Left lung (tissue), 10 donors: ENCODE results near the gene C2orf76. TPM values are rescaled to one million over a fixed set of nuclear protein-coding genes. Genes with fewer than 3 reads are reported as not detected.
"Not testable (repeated sequence)": the region's sequence is repeated elsewhere in the genome, so short reads cannot be mapped to it uniquely, and the experiment has no call there.

Source experiments
- ATAC-seq: fragments of 200-7000 bp; cut with Tn5 transposase; one replicate; pipeline ENCODE4 v1.9.1; 2020; ENCODE audit warnings: moderate library complexity
- DNase-seq, 4 donors: peaks; one replicate each; pipeline ENCODE4 v3.0.0-alpha.2; 2013 to 2020
- H3K27ac ChIP-seq, 2 donors: fragments of 200-600 bp; sonication (generic) in 1 of 2; one replicate each; pipeline versions ENCODE4 v1.5.0 to v1.8.0; 2020 to 2021
- H3K27me3 ChIP-seq, 2 donors: fragments of 200-600 bp; sonication (generic) in 1 of 2; one replicate each; pipeline versions ENCODE4 v1.5.0 to v1.8.0; 2020 to 2021
- H3K36me3 ChIP-seq, 2 donors: fragments of 200-600 bp; sonication (generic) in 1 of 2; one replicate each; pipeline versions ENCODE4 v1.5.0 to v1.8.0; 2020 to 2021
- H3K4me1 ChIP-seq, 2 donors: fragments of 200-600 bp; one replicate each; pipeline ENCODE4 v1.8.0; 2021
- H3K4me3 ChIP-seq, 2 donors: fragments of 200-600 bp; sonication (generic) in 1 of 2; one replicate each; pipeline versions ENCODE4 v1.5.0 to v1.8.0; 2020 to 2021; ENCODE audit warnings: mild to moderate bottlenecking in 1 of 2
- H3K9me3 ChIP-seq, 2 donors: fragments of 200-600 bp; sonication (generic) in 1 of 2; one replicate each; pipeline versions ENCODE4 v1.5.0 to v1.8.0; 2020 to 2021
- CTCF ChIP-seq, 2 donors: fragments of 200-600 bp; sonication (generic) in 1 of 2; IDR thresholded peaks; one replicate each; pipeline versions ENCODE4 v1.5.0 to v1.8.0; 2021; ENCODE audit warnings: antibody characterized with exemption in 2 of 2
- intact Hi-C, 2 donors: fragments of 100-400 bp; cut with DNase I; formaldehyde crosslinking; loops; one replicate each; pipeline versions ENCODE4 v1.11.2 to v1.14.2; 2022
- polyA plus RNA-seq, 6 donors: library from polyadenylated mRNA; unstranded; fragments of 120-200 nt; gene quantifications; one replicate each; pipeline ENCODE4 v1.2.1, GENCODE V29; 2013; ENCODE audit not compliant: insufficient read length in 6 of 6
- total RNA-seq, 2 donors: library from RNA; stranded (reverse); fragmentation: NEBNext Ultra II Directional; extraction: Animal tissue kit (Norgen Biotek cat#: 25700); gene quantifications; one replicate each; pipeline ENCODE4 v1.2.1, GENCODE V29; 2021
- donor health status: DM: no; HTN: yes; CAD: no.
- donor health status: DM: no; HTN: no; CAD: no.

Gene C2orf76
- total and polyA plus RNA-seq, 8 donors: 11.0 to 17.1 (median 16.0) TPM

- peaks cover 0 to 21% of the 10 kb centered on the region in 2 donors for H3K36me3 ChIP-seq
- intact Hi-C loops: no loop called here
- no peak for TF ChIP-seq CTCF (IDR thresholded peaks at IDR 0.05)
- DNase-seq (no peak), ATAC-seq (no peak)
- no peak overlapping the region for H3K4me3 ChIP-seq
- no peaks in the 10 kb centered on the region for H3K27me3 ChIP-seq
- no peak overlapping the region for H3K27ac ChIP-seq
- H3K9me3 ChIP-seq: peaks cover 0 to 13% of the 10 kb centered on the region in 2 donors
- H3K4me1 ChIP-seq: no peaks in the 10 kb centered on the region
These were observed 11.3 kb upstream of the C2orf76 start for GRCh38 chr2:119377993-119378345.

- H3K27ac ChIP-seq: no peak overlapping the region
These were observed 10.8 kb upstream of the C2orf76 start for GRCh38 chr2:119377294-119377992.

DNA sequence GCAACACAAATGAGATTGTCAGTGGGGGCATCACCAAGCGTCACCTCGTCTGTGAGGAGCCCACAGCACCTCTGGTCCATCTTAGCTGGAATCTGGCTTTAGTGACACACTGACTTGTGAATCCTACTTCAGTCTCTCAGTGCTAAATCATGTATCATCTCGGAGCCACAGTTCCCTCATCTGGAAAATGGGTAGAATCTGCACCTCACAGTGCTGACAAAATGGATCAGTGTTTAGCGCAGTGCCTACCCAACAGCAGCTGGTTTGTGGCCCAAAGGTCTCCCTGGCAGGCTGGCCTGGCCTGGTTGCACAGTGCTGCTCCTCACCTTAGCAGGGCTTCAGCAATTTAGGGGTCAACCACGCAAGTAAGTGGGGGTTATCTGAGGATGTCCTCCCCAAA is 10.2 kb upstream of the C2orf76 start:
- intact Hi-C loops: no loop called here
- Histone ChIP-seq H3K36me3 (peaks cover 0 to 32% of the 10 kb centered on the region in 2 donors), H3K27ac (no peak overlapping the region), H3K4me3 (no peak overlapping the region), H3K9me3 (peaks cover 0 to 17% of the 10 kb centered on the region in 2 donors), H3K27me3 (no peaks in the 10 kb centered on the region), H3K4me1 (no peaks in the 10 kb centered on the region)
- no peak for TF ChIP-seq CTCF (IDR thresholded peaks at IDR 0.05)
- DNase-seq: no peak
- ATAC-seq: no peak

More at GRCh38 chr2:119377294-119377992, 10.8 kb upstream of the C2orf76 start:
- DNase-seq (no peak), ATAC-seq (no peak)
- no peaks in the 10 kb centered on the region for H3K27me3 ChIP-seq
- intact Hi-C loops: no loop called here
- H3K4me3 ChIP-seq: no peak overlapping the region
- peaks cover 0 to 17% of the 10 kb centered on the region in 2 donors for H3K9me3 ChIP-seq
- no peaks in the 10 kb centered on the region for H3K4me1 ChIP-seq
- TF ChIP-seq CTCF (IDR thresholded peaks at IDR 0.05): no peak
- H3K36me3 ChIP-seq: peaks cover 0 to 26% of the 10 kb centered on the region in 2 donors

GRCh38 chr2:119376406-119376805 is 9.8 kb upstream of the C2orf76 start:
- DNase-seq, H3K4me3 ChIP-seq, H3K27me3 ChIP-seq, H3K27ac ChIP-seq, H3K4me1 ChIP-seq, intact Hi-C loops, ATAC-seq: not testable (repeated sequence)
- peaks cover 0 to 17% of the 10 kb centered on the region in 2 donors for H3K9me3 ChIP-seq
- peaks cover 0 to 36% of the 10 kb centered on the region in 2 donors for H3K36me3 ChIP-seq

- Histone ChIP-seq H3K36me3 (peaks cover 0 to 59% of the 10 kb centered on the region in 2 donors), H3K9me3 (peaks cover 0 to 17% of the 10 kb centered on the region in 2 donors)
- DNase-seq, intact Hi-C loops, H3K4me1 ChIP-seq, H3K27me3 ChIP-seq, H3K27ac ChIP-seq, H3K4me3 ChIP-seq, ATAC-seq: not testable (repeated sequence)
These were observed 7.5 kb upstream of the C2orf76 start for GRCh38 chr2:119373907-119374745.
